Measurements from ENCODE around the gene SCEL.

DNA sequence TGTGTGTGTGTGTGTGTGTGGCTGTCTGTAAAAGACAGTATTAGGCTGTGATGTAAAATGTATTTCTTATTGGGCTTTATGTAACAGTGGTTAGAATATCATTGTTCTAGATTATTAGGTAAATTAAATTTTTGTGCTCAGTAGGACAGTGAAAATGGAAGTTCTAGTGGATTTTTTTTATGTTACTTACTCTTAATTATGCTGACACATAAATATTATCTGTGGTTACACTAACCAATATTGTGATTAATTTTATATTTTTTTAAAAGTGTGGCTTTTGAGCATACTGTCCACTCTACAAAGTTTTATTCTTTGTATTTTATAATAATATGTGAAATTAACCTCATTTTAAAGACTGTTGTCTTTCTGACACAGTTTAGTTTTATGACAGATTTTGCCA, 80.5 kb downstream of the SCEL start:
- TF ChIP-seq SPI1 (IDR thresholded peaks at IDR 0.05; ENCODE audit: borderline replicate concordance, low read depth) (no peak), POLR2AphosphoS5 (IDR thresholded peaks at IDR 0.05; ENCODE audit: low read depth) (no peak)
- TF ChIP-seq, protein P1, sequence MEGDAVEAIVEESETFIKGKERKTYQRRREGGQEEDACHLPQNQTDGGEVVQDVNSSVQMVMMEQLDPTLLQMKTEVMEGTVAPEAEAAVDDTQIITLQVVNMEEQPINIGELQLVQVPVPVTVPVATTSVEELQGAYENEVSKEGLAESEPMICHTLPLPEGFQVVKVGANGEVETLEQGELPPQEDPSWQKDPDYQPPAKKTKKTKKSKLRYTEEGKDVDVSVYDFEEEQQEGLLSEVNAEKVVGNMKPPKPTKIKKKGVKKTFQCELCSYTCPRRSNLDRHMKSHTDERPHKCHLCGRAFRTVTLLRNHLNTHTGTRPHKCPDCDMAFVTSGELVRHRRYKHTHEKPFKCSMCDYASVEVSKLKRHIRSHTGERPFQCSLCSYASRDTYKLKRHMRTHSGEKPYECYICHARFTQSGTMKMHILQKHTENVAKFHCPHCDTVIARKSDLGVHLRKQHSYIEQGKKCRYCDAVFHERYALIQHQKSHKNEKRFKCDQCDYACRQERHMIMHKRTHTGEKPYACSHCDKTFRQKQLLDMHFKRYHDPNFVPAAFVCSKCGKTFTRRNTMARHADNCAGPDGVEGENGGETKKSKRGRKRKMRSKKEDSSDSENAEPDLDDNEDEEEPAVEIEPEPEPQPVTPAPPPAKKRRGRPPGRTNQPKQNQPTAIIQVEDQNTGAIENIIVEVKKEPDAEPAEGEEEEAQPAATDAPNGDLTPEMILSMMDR (IDR thresholded peaks at IDR 0.05; ENCODE audit: insufficient read depth, low read length) = no peak
